HEK293 (cell line): Measurements from ENCODE around the gene MAGI1.

Experiments
- ATF2 ChIP-seq: fragments of 450-650 bp; formaldehyde crosslinking; IDR thresholded peaks from 2 replicates; pipeline ENCODE4 v1.5.1; 2016; ENCODE audit warnings: missing biosample characterization, missing genetic modification characterization, low read depth
- GLI2 ChIP-seq: fragments of 450-650 bp; formaldehyde crosslinking; IDR thresholded peaks from 2 replicates; pipeline ENCODE4; 2017; ENCODE audit warnings: missing biosample characterization, missing genetic modification characterization, low read depth, borderline replicate concordance
- ZBTB21 ChIP-seq: fragments of 450-650 bp; formaldehyde crosslinking; IDR thresholded peaks from 2 replicates; pipeline ENCODE4 v1.5.1; 2017; ENCODE audit warnings: missing biosample characterization, missing genetic modification characterization
- ZNF184 ChIP-seq: fragments of 450-650 bp; IDR thresholded peaks from 2 replicates; pipeline ENCODE4 v1.5.1; 2018; ENCODE audit warnings: missing biosample characterization, mild to moderate bottlenecking, missing genetic modification characterization
- ZNF530 ChIP-seq: fragments of 450-650 bp; formaldehyde crosslinking; IDR thresholded peaks from 2 replicates; pipeline ENCODE4 v1.5.1; 2016; ENCODE audit warnings: low read depth, missing biosample characterization, missing genetic modification characterization
- ZNF768 ChIP-seq: fragments of 450-650 bp; formaldehyde crosslinking; IDR thresholded peaks from 2 replicates; pipeline ENCODE4 v1.5.1; 2018; ENCODE audit warnings: missing biosample characterization, mild to moderate bottlenecking, missing genetic modification characterization
- ZNF776 ChIP-seq: fragments of 450-650 bp; formaldehyde crosslinking; IDR thresholded peaks from 2 replicates; pipeline ENCODE4 v1.5.0; 2017; ENCODE audit warnings: missing biosample characterization, missing genetic modification characterization, borderline replicate concordance
- TF ChIP-seq, protein P1 (sequence below): fragments of 450-650 bp; formaldehyde crosslinking; IDR thresholded peaks from 2 replicates; pipeline ENCODE4 v1.5.1; 2016; ENCODE audit warnings: missing biosample characterization, missing genetic modification characterization

- TF ChIP-seq ZNF530 (tag by site-specific recombination) (no peak), ZNF184 (no peak), ZNF776 (tag by site-specific recombination) (no peak), ZBTB21 (tag by site-specific recombination) (no peak), GLI2 (no peak), ZNF768 (tag by site-specific recombination) (no peak), ATF2 (no peak)
- TF ChIP-seq, protein P1, sequence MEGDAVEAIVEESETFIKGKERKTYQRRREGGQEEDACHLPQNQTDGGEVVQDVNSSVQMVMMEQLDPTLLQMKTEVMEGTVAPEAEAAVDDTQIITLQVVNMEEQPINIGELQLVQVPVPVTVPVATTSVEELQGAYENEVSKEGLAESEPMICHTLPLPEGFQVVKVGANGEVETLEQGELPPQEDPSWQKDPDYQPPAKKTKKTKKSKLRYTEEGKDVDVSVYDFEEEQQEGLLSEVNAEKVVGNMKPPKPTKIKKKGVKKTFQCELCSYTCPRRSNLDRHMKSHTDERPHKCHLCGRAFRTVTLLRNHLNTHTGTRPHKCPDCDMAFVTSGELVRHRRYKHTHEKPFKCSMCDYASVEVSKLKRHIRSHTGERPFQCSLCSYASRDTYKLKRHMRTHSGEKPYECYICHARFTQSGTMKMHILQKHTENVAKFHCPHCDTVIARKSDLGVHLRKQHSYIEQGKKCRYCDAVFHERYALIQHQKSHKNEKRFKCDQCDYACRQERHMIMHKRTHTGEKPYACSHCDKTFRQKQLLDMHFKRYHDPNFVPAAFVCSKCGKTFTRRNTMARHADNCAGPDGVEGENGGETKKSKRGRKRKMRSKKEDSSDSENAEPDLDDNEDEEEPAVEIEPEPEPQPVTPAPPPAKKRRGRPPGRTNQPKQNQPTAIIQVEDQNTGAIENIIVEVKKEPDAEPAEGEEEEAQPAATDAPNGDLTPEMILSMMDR (tag by site-specific recombination) = no peak
Measured at GRCh38 chr3:65974509-65974908, 64.2 kb downstream of the MAGI1 start.
